Panc1 (cell line): ENCODE results near the gene LPGAT1. TPM values are rescaled to one million over a fixed set of nuclear protein-coding genes. Genes with fewer than 3 reads are reported as not detected.

ENCODE experiments used
- ATAC-seq: fragments of 200-7000 bp; cut with Tn5 transposase; 2 replicates; pipeline ENCODE4 v1.9.1; 2020; ENCODE audit warnings: mild to moderate bottlenecking, moderate library complexity
- BruUV-seq: library from RNA; stranded (reverse); fragments of 400-500 nt; replicated peaks from 2 replicates; lab custom pipeline; 2021; lab: Mats Ljungman, UMichigan
- CTCF ChIA-PET: fragments of 300-600 bp; sonication (Branson Sonifier 250); formaldehyde crosslinking; loops from one replicate; lab custom pipeline; 2022; ENCODE audit warnings: antibody characterized with exemption; lab: Charles Lee
- POLR2A ChIA-PET: fragments of 300-600 bp; sonication (Branson Sonifier 250); formaldehyde crosslinking; loops from one replicate; lab custom pipeline; 2022; ENCODE audit warnings: antibody characterized with exemption; lab: Charles Lee
- DNase-seq: peaks from one replicate; pipeline ENCODE4 v3.0.0-alpha.2; 2010; ENCODE audit warnings: low read depth, low spot score
- H3K27ac ChIP-seq: 2 replicates; pipeline ENCODE4 v1.5.1; 2011; ENCODE audit warnings: mild to moderate bottlenecking, low read length, inconsistent platforms
- H3K27me3 ChIP-seq: fragments of 200-500 bp; sonication (Bioruptor generic); 2 replicates; pipeline ENCODE4 v1.6.0; 2014; ENCODE audit warnings: low read length, inconsistent platforms; ENCODE audit not compliant: control insufficient read depth, insufficient read depth
- H3K36me3 ChIP-seq: fragments of 200-500 bp; sonication (Bioruptor generic); 2 replicates; pipeline ENCODE4 v1.5.1; 2014; ENCODE audit warnings: inconsistent platforms, mild to moderate bottlenecking, low read length, moderate library complexity; ENCODE audit not compliant: control insufficient read depth, insufficient read depth
- H3K4me1 ChIP-seq: 2 replicates; pipeline ENCODE4 v1.5.1; 2011; ENCODE audit warnings: inconsistent platforms, mild to moderate bottlenecking, low read length, moderate library complexity; ENCODE audit not compliant: control insufficient read depth, insufficient read depth
- H3K4me3 ChIP-seq, 2 experiments: 2 replicates each; pipeline ENCODE4 v1.5.1; 2011 to 2012; ENCODE audit warnings: low read depth in 2 of 2, low read length in 2 of 2, mild to moderate bottlenecking in 2 of 2, inconsistent platforms in 1 of 2, moderate library complexity in 1 of 2
- H3K9me3 ChIP-seq: fragments of 200-500 bp; sonication (Bioruptor generic); 2 replicates; pipeline ENCODE4 v1.5.1; 2014; ENCODE audit warnings: low read depth, mild to moderate bottlenecking, inconsistent platforms, low read length, moderate library complexity; ENCODE audit not compliant: control insufficient read depth, insufficient read depth
- CTCF ChIP-seq: fragments of 450-650 bp; IDR thresholded peaks from 2 replicates; pipeline ENCODE4 v1.5.1; 2017; ENCODE audit warnings: mild to moderate bottlenecking
- POLR2AphosphoS5 ChIP-seq: IDR thresholded peaks from 2 replicates; pipeline ENCODE4 v1.6.1; 2012; ENCODE audit warnings: mild to moderate bottlenecking, low read depth, low read length, moderate library complexity
- SIN3A ChIP-seq: IDR thresholded peaks from 2 replicates; pipeline ENCODE4 v1.6.1; 2012; ENCODE audit warnings: low read depth, mild to moderate bottlenecking, low read length, moderate library complexity, borderline replicate concordance; ENCODE audit not compliant: insufficient read depth
- TCF7L2 ChIP-seq: IDR thresholded peaks from 2 replicates; pipeline ENCODE4 v1.6.1; 2011; ENCODE audit warnings: mild to moderate bottlenecking, low read depth, low read length, inconsistent platforms
- in situ Hi-C: cut with HindIII; loops from 2 replicates; pipeline ENCODE4 v1.10.0; 2016; ENCODE audit warnings: low sequenced_read_pairs, low pct_unique_long_range_greater_than_20kb
- intact Hi-C: fragments of 100-400 bp; cut with micrococcal nuclease; formaldehyde crosslinking; loops from one replicate; pipeline ENCODE4 v1.10.0; 2022; ENCODE audit not compliant: unreplicated experiment
- total RNA-seq: library from RNA; stranded (reverse); gene quantifications from one replicate; pipeline ENCODE4 v1.2.1, GENCODE V29; 2021; ENCODE audit not compliant: unreplicated experiment
- TF ChIP-seq, protein P1 (sequence below), 2 experiments: IDR thresholded peaks; 2 replicates each; pipeline ENCODE4 v1.6.1; 2011 to 2012; ENCODE audit warnings: low read depth in 2 of 2, control low read depth in 1 of 2, low read length in 1 of 2, mild to moderate bottlenecking in 1 of 2, moderate library complexity in 1 of 2; ENCODE audit not compliant: insufficient read depth in 1 of 2

The LPGAT1 gene
- total RNA-seq, 1 experiment from 2014 or later: 85.4 TPM

DNA sequence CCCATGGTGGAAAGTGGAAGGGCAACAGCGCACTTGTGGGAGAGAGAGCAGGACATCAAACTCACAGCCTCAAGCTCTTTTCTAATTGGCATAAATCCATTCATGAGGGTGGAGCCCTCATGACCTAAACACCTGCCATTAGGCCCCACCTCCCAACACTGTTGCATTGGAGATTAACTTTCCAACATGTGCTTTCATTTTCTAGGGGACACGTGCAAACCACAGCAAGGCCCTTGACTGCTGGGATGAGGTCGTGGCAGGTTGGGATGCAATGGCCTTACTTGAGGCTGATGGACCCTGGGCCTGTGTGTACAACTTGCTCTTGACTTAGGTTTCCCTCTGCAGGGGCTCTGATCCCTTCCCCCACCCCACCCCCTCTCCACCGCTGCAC lies 119.3 kb downstream of the LPGAT1 start:
- DNase-seq: no peak
- TF ChIP-seq, protein P1, sequence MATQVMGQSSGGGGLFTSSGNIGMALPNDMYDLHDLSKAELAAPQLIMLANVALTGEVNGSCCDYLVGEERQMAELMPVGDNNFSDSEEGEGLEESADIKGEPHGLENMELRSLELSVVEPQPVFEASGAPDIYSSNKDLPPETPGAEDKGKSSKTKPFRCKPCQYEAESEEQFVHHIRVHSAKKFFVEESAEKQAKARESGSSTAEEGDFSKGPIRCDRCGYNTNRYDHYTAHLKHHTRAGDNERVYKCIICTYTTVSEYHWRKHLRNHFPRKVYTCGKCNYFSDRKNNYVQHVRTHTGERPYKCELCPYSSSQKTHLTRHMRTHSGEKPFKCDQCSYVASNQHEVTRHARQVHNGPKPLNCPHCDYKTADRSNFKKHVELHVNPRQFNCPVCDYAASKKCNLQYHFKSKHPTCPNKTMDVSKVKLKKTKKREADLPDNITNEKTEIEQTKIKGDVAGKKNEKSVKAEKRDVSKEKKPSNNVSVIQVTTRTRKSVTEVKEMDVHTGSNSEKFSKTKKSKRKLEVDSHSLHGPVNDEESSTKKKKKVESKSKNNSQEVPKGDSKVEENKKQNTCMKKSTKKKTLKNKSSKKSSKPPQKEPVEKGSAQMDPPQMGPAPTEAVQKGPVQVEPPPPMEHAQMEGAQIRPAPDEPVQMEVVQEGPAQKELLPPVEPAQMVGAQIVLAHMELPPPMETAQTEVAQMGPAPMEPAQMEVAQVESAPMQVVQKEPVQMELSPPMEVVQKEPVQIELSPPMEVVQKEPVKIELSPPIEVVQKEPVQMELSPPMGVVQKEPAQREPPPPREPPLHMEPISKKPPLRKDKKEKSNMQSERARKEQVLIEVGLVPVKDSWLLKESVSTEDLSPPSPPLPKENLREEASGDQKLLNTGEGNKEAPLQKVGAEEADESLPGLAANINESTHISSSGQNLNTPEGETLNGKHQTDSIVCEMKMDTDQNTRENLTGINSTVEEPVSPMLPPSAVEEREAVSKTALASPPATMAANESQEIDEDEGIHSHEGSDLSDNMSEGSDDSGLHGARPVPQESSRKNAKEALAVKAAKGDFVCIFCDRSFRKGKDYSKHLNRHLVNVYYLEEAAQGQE (IDR thresholded peaks at IDR 0.05; ENCODE audit: insufficient read depth in 1 of 2, low read depth in 2 of 2, low read length in 1 of 2): no peak
- TF ChIP-seq CTCF (no peak), SIN3A (no peak), TCF7L2 (no peak), POLR2AphosphoS5 (no peak)
- ATAC-seq: no peak
- POLR2A ChIA-PET: no interaction called here
- intact Hi-C loops: no loop called here
- BruUV-seq: no TSS peak
- in situ Hi-C loops: no loop called here
- Histone ChIP-seq H3K9me3 (no peaks in the 10 kb centered on the region), H3K4me1 (peaks cover 3% of the 10 kb centered on the region; the same call in 1 of the 2 replicates), H3K27me3 (no peaks in the 10 kb centered on the region), H3K36me3 (no peaks in the 10 kb centered on the region), H3K4me3 (no peak overlapping the region), H3K27ac (peak overlapping the region; percentile 32; the same call in 1 of the 2 replicates)
- CTCF ChIA-PET: no interaction called here

- ChIA-PET POLR2A (no interaction called here), CTCF (no interaction called here)
- Histone ChIP-seq H3K27me3 (no peaks in the 10 kb centered on the region), H3K4me1 (peaks cover 6% of the 10 kb centered on the region), H3K4me3 (no peak overlapping the region), H3K27ac (peak overlapping the region; percentile 32; the same call in 1 of the 2 replicates), H3K36me3 (no peaks in the 10 kb centered on the region), H3K9me3 (no peaks in the 10 kb centered on the region)
- intact Hi-C loops (no loop called here), in situ Hi-C loops (no loop called here)
- BruUV-seq: no TSS peak
- ATAC-seq (no peak), DNase-seq (no peak)
- TF ChIP-seq SIN3A: no peak
- TF ChIP-seq POLR2AphosphoS5: no peak
- no peak for TF ChIP-seq TCF7L2
- no peak for TF ChIP-seq CTCF
- TF ChIP-seq, protein P1 (IDR thresholded peaks at IDR 0.05; ENCODE audit: insufficient read depth in 1 of 2, low read depth in 2 of 2, low read length in 1 of 2): no peak
These were observed 119.8 kb downstream of the LPGAT1 start for GRCh38 chr1:211710566-211711314.
